Measurements from ENCODE around the gene TNFAIP3. TPM values are rescaled to one million over a fixed set of nuclear protein-coding genes. Genes with fewer than 3 reads are reported as not detected.
A peak's percentile ranks its signal among the peaks of the same experiment; 100 is the strongest.

The TNFAIP3 gene
- total RNA-seq, 1 donor from 2014 or later, result 1.8 TPM

GRCh38 chr6:137823826-137824555 lies 43.1 kb upstream of the TNFAIP3 start:
- H3K27ac Mint-ChIP-seq, result peak overlapping the region; percentile 98
- H3K36me3 Mint-ChIP-seq, result no peaks in the 10 kb centered on the region
- Histone ChIP-seq H3K4me2 (no peak overlapping the region), H4K20me1 (ENCODE audit: low read depth) (no peaks in the 10 kb centered on the region), H3K27me3 (no peaks in the 10 kb centered on the region), H3F3A (ENCODE audit: low read depth) (no peaks in the 10 kb centered on the region), H3K4me1 (no peaks in the 10 kb centered on the region), H3K4me3 (no peak overlapping the region), H2AFZ (replicated peaks) (no peak overlapping the region), H3K9ac (no peak overlapping the region), H3K27ac (no peak overlapping the region), H3K79me2 (ENCODE audit: low read depth) (no peaks in the 10 kb centered on the region), H3K36me3 (no peaks in the 10 kb centered on the region), H3K9me3 (ENCODE audit: low read depth) (no peaks in the 10 kb centered on the region)
- peaks cover 2% of the 10 kb centered on the region for H3K27me3 Mint-ChIP-seq (ENCODE audit: insufficient read depth, low read depth)
- H3K4me3 Mint-ChIP-seq, result no peak overlapping the region
- peaks cover 14% of the 10 kb centered on the region for H3K4me1 Mint-ChIP-seq
- DNase-seq (ENCODE audit: low spot score), result peak; percentile 7
- TF ChIP-seq EZH2phosphoT487 (IDR thresholded peaks at IDR 0.05), result no peak
- no peak for TF ChIP-seq CTCF (IDR thresholded peaks at IDR 0.05)
- no peak for TF ChIP-seq EZH2 (IDR thresholded peaks at IDR 0.05)
- H3K9me3 Mint-ChIP-seq, result no peaks in the 10 kb centered on the region

GRCh38 chr6:137824556-137824879 lies 42.5 kb upstream of the TNFAIP3 start:
- H3K9ac ChIP-seq, result no peak overlapping the region
- no peak overlapping the region for H3K4me3 ChIP-seq
- DNase-seq (ENCODE audit: low spot score), result no peak
- H2AFZ ChIP-seq (replicated peaks), result no peak overlapping the region
- no peaks in the 10 kb centered on the region for H3F3A ChIP-seq (ENCODE audit: low read depth)
- Mint-ChIP-seq H3K27me3 (ENCODE audit: insufficient read depth, low read depth) (peaks cover 2% of the 10 kb centered on the region), H3K4me3 (no peak overlapping the region), H3K4me1 (peaks cover 14% of the 10 kb centered on the region), H3K9me3 (no peaks in the 10 kb centered on the region), H3K27ac (peak overlapping the region; percentile 98), H3K36me3 (no peaks in the 10 kb centered on the region)
- no peaks in the 10 kb centered on the region for H4K20me1 ChIP-seq (ENCODE audit: low read depth)
- TF ChIP-seq EZH2 (IDR thresholded peaks at IDR 0.05) (no peak), EZH2phosphoT487 (IDR thresholded peaks at IDR 0.05) (no peak), CTCF (IDR thresholded peaks at IDR 0.05) (no peak)
- no peaks in the 10 kb centered on the region for H3K36me3 ChIP-seq
- no peaks in the 10 kb centered on the region for H3K9me3 ChIP-seq (ENCODE audit: low read depth)
- no peak overlapping the region for H3K27ac ChIP-seq
- no peak overlapping the region for H3K4me2 ChIP-seq
- no peaks in the 10 kb centered on the region for H3K79me2 ChIP-seq (ENCODE audit: low read depth)
- no peaks in the 10 kb centered on the region for H3K27me3 ChIP-seq
- H3K4me1 ChIP-seq, result no peaks in the 10 kb centered on the region

GRCh38 chr6:137824896-137825295 lies 42.2 kb upstream of the TNFAIP3 start:
- no peaks in the 10 kb centered on the region for H3K79me2 ChIP-seq (ENCODE audit: low read depth)
- H3K4me2 ChIP-seq, result no peak overlapping the region
- H3K27me3 Mint-ChIP-seq (ENCODE audit: insufficient read depth, low read depth), result peaks cover 2% of the 10 kb centered on the region
- no peaks in the 10 kb centered on the region for H4K20me1 ChIP-seq (ENCODE audit: low read depth)
- H3K36me3 ChIP-seq, result no peaks in the 10 kb centered on the region
- no peak overlapping the region for H3K27ac ChIP-seq
- no peaks in the 10 kb centered on the region for H3K9me3 Mint-ChIP-seq
- no peaks in the 10 kb centered on the region for H3K27me3 ChIP-seq
- H3K9me3 ChIP-seq (ENCODE audit: low read depth), result no peaks in the 10 kb centered on the region
- no peak overlapping the region for H3K4me3 ChIP-seq
- H3F3A ChIP-seq (ENCODE audit: low read depth), result no peaks in the 10 kb centered on the region
- peaks cover 14% of the 10 kb centered on the region for H3K4me1 Mint-ChIP-seq
- no peaks in the 10 kb centered on the region for H3K4me1 ChIP-seq
- H3K9ac ChIP-seq, result no peak overlapping the region
- H2AFZ ChIP-seq (replicated peaks), result no peak overlapping the region
- H3K27ac Mint-ChIP-seq, result no peak overlapping the region
- no peak overlapping the region for H3K4me3 Mint-ChIP-seq
- no peak for TF ChIP-seq EZH2phosphoT487 (IDR thresholded peaks at IDR 0.05)
- TF ChIP-seq EZH2 (IDR thresholded peaks at IDR 0.05), result no peak
- TF ChIP-seq CTCF (IDR thresholded peaks at IDR 0.05), result no peak
- DNase-seq (ENCODE audit: low spot score), result no peak
- no peaks in the 10 kb centered on the region for H3K36me3 Mint-ChIP-seq
